ENCODE data around the gene EPHX1.

Gene EPHX1

DNA sequence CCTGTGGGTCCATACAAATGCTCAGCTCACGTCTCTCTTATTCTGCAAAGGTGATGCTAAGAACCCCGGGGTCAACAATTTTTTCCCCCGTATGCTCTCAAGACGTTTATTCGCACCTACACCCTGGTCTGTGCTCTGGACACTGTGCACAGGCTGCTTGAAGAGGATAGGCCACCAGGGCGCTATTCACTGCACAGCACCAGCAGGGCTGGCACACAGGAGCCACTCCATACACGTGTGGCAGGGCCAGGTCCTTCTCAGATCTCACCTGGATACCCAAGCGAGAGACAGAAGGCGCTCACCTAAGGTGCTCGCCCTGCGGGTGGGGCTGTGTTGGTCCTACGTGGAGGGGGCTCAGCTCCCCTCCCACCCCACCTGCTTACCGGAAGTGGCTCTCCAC lies 55.6 kb downstream of the EPHX1 start:
- DNase-seq: no peak

DNA sequence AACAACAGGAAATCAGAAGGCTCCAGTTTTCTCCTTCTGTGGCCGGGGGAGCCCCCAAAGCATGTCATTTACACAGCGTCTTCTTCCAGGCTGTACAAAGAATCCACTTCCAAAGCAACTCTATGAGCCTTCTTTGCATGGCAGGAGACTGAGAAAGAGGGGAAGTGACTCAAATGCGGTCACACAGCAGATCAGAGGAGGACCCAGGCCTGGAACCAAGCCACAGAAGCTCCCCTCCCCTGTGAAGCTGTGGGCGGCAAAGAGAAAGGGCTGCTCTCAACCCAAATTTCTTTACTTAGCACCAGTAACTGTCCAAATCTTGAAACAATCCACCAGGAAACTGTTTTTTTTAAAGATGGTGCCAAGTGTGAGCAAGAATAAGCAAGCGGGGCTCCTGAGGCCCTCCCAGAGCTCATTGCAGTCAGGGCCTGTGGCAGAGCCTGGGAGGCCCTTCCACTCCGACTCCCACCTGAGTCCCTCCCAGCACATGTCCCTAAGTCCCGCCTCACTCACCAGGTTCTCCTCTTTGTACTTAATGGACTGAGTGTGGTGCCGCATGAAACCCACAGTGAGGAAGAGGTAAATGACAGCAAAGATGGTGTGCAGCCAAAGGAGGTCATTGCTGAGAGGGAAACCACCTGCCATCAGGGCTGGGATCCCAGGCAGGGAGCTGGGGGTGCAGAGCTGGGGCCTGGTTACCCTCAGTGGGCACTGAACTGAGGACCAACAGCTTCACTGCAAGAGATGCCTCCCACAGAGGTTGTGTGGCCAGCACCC lies 56.3 kb downstream of the EPHX1 start:
- no peak for DNase-seq

DNA sequence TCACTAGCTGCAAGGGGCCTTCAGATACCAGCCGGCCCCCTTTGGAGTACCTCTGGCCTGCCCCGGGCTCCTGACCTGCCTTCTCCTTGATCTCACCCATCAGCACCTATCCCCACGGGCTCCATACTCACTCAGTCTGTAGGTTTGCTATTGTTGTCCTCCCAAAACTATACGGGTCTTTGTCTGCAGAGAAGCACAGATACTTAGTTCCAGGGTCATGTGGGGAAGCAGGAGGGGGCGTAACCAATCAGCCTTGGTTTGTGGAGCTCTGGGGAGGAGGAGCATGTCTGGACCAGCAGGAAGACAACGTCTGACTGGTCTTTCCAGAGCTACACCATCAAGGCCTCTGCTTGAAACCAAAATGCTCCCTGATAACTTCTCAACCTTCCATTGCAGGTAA lies 57.1 kb downstream of the EPHX1 start:
- no peak for DNase-seq

DNA sequence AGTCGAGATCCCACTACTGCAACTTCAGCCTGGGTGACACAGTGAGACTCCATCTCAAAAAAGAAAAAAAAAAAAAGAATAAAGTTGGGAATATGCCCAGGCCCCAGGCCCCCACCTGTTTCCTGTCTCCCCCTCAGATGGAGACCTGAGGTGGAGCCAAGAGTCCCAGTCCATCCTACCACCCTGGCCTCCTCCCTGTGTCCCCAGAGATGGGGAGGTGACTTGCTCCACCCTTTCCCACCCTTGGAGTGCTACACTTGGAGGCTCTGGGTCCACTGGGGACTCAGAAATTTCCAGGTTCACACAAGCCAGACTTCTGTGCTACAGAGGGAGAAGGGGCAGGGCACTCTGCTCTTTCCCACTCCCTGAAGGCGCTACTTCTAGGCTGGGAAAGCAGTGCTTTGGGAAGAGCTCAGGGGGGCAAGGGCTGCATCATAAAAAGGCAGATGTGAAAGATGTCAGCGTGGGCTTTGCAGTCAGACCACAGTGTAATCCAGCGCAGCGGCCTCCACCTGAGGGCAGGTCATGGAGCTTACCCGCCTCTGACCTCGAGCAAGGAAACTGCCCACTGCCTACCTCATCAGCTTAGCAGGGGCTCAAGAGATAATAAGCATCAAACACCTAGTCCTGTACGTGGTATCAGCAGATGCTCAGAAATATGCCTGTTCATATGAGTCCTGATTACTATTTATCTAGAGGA lies 58.9 kb downstream of the EPHX1 start:
- DNase-seq: peak in 2 of 3 experiments; percentile 27 to 66

DNA sequence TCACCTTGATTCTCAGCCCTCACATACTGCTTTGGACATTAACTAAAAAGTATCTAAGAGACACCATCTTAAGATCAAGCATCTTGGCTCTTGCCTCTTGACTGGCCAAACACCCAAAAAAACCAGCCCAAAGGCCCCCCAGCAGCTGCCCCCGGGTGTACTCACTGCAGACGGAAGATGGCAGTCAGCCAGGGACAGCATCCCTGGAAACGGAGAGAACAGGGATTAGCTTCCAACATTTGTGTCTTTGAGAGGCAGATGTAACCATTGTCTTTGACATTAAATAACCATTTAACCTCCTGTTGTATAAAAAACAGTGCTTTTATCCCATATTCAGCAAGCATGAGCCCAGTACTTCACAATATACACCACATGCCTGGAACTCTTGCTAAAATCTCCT lies 61.0 kb downstream of the EPHX1 start:
- peak in 1 of 3 experiments; percentile 84 for DNase-seq

DNA sequence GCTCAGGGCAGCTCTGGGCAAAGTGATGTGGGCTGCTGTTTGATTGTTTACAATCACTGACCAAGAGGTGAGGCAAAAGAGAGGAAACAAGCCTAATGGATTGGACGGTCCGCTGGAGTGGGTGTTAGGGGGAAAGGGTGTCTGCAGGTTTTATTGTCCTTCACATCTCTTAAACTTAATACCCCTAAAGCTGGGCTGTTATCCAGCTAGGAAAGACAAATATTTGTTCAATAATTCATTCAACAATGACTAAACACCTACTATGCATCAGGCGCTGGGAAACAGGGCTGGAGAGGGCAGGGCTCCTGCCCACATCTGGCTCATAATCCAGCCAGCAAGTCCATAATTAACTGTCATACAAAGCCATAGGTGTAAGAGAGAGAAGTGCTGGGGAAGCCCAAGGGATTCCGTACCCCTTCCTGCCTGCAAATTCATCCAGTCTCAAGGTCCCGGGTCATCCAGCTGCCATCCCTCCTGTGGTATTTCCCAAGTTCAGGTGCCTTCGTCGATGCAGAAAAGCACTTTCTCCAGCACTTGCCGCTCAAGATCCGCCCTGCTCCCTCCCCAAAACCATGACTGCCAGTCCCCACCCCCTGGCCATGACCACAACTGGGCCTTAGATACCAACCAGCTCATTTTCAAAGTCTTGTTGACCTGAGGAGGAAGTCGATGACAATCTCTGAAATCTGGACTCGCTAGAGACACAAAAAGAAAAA lies 61.6 kb downstream of the EPHX1 start:
- peak in 2 of 3 experiments; percentile 67 to 87 for DNase-seq

DNA sequence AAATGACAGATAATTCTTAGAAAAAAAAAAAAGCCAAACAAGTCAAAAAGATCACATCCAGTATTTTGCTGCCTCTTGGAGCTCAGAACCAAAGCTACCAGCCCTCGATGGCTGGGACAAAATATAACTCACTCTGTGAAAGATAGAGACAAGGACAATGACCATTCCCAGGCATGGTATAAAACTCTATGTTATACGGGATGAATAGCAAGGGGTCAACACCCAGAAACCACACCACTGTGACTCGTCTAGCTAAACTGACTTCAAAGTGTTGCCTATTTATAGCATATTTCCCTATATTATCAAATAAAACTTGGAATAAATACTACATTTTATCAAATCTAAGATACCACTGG lies 62.1 kb downstream of the EPHX1 start:
- no peak for DNase-seq

DNA sequence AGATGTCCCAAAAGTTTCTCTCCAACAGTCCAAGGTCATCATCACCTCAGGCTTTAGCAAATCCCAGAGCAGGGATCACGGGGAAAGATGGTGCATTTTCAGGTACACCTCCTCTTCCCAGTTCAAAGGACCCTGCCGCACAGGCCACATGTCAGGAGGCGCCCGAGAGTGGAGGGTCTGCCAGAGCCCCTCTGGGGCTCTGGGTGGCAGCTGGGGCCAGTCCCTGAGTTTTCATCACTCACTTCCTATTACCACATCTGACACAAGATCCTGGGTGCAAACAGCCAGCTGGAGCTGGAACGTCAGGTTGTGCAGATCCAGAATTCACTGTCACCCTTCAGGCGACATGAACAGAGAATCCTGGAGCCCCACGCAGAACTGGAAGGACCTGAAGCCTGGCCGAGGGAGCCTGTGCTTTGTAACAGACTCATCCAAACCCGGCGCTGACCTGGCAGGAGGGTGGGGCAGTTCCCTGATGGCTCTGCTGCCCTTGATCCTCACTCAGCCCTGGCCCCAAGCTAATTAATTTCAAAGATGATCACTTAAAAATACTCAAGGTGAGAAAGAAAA lies 63.4 kb downstream of the EPHX1 start:
- no peak for DNase-seq

DNA sequence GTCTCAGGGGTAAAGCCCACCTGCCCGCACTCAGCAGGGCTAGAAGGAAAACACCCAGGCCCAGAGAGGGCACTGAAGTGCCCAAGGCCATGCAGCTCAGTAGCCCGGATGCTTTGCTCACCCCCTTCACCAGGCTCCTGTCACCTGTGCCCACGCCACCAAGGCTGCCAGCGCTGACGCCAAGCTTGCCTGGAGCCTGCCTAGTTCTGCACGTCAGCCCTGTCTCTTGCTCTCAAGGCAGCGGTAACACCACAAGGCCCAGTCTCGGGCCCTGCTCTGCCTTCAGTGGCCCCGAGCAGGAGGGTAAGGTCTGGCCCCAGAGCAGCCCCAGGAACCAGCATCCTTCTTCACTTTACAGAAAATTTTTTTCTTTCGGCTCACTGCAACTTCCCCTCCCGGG lies 64.5 kb downstream of the EPHX1 start:
- DNase-seq: no peak

DNA sequence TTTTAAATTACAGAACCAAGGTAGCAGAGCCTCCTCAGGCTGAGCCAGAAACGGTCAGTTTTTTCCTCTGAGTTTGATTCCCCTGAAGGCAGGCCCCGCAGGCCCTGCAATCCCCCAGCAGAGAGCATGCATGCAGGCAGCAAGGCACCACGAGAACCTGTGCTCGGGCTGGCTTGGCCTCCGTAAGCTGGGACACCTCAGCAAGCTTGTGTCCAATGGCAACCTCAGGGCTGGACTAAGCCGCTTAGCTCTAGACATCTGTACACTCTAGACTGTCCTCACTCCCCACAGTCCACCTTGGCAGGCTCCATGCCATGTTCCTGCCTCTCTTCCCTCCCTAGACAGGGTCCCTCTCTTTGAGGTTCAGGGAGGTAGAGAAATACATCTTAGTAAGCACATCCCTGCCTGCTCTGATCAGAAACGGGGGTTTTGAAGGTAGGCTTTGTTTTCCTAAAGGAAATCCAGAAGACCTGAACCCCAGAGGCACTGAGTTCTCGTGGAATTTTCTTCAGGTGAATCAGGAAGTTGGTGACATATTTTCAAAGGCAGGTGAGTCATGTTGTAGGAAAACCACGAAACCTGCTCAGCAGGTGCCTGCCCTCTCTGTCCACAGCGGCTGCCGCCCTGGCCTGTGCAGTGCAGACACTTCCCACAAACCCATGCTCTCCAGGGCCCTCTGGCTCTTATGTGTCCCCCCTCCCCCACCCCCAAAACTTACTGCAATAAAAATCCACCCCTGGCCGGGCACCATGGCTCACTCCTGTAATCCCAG lies 65.3 kb downstream of the EPHX1 start:
- DNase-seq: peak in 2 of 3 experiments; percentile 40 to 48

DNA sequence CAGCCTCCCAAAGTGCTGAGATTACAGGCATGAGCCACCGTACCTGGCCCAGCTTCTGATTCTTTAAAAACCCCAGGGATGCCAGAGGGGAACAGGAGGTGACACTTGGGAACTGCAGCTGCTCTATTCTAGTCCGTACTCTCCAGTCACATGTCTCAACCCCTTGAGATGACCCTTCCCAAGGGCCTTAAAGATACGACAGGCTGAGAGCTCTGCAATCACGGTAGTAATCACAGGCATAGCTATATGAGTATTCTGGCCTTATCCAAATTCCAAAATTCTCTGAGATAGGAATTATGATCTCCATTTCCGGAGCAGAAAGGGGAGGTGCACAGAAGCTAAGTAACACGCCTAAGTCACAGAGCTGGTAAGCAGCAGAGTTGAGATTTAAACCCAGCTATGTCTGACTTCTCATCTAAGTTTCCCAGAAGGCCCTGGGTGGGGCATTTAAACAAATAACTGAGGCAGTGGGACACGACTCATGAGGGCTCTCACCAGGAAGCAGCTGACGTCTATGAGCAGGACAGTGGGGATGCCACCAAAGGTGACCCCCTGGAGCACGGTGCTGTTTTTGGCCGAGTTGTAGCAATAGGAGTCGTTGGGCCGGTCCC lies 67.1 kb downstream of the EPHX1 start:
- no peak for DNase-seq

DNA sequence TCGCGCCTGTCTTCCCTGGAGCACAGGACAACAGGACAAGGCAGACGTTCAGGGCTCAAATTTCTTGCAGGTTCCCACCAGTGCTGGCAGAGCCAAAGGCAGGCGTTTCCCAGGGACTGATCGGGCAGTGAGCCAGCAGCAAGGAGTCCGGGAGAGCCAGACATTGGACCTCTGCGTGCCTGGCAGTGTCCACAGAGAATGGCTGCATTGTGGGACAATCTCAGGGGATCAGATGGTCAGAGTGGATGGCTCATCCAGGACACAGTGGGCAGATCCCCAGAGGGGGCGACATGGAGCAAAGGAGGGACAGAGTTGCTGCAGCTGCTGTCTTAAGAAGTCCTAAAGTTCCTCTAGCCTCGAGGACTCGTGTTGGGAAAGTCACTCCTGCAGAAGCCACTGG lies 67.7 kb downstream of the EPHX1 start:
- peak in 1 of 3 experiments; percentile 22 for DNase-seq

DNA sequence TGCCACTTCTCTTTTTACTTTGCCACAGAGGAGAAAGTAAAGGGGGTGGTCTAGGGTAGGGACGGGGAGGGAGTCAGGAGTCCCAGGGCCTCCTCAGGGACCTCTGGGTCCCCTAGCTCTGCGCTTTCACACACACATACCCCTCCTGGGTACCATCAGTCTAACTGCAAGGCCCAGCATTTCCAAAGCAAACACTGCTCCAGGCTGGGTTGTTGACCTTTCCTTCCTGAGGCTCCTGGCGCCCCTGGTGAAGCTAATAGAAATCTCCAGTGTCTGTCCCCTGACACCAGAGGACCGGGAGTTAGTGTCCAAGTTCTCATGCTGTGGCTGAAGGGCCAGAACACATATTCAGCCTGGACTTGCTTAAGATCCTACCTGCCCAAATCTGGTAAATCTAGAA lies 68.4 kb downstream of the EPHX1 start:
- no peak for DNase-seq

DNA sequence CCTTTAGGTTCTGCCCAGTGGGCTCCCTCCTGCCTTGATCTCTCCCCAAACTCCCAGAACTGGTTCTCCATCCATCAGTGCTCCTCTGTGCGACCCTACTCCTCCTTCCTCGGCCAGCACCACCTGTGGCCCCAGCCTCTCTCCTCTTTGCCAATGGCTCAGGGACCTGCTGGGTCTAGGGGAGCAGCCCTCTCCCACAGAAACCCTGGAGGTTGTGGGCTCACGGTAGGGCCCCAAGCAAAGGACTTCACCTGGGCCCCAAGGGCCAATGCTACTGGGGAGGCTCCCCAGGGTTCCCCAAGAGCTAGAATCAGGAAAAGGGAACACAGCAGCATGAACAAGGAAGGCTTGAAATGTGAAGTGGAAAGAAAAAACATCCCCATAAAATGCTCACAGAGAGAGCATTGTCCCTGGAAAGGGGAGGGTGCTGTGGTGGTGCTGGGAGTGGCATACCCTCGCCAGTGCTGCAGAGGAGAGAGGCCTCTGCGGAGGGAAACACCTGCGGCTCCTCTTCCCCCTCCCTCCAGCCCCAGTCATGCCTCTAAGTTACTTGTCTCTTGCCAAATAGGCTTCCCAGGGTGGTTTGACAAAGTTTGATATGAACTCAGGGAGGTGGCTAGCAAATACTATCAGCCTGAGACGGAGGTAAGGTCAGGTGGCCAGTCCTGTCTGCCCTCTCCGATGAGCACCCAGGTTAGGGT lies 69.7 kb downstream of the EPHX1 start:
- DNase-seq: peak in 2 of 3 experiments; percentile 18 to 54

DNA sequence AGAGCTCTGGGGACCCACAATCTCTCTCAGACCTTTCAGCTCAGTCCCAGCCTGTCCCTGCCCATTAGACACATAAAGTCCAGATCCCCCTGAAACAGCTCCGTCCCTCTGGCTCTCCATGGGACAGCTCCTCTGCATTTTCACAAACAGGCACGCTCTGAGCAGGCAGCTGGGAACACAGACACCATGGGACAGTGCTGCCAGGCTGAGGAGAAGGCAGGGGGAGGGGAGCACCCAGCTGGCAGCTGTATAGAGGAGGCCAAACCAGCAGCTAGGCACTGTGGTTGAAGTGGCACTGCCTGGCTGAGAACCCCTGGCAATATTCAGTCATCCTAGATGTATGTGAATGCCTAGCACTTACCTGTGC lies 70.3 kb downstream of the EPHX1 start:
- DNase-seq: peak in 1 of 3 experiments; percentile 42

DNA sequence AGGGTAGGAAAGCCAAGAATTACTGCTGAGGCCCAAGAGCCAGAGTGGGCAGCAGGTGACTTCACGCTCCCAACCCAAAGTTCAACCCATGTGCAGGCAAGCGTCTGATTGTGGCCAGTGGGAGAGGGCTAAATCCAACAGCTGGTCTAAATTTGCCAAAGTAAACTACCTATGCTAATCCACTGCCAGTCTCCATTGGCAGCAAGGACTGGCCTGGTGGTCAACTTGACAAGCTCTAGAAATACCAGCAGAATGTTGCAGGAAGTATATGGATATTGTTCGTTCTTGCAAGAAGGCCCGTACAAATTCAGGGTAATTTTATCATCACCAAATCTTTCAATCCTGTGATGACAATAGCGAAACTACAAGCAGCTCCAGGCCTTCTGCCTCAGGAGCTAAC lies 70.7 kb downstream of the EPHX1 start:
- DNase-seq: no peak

DNA sequence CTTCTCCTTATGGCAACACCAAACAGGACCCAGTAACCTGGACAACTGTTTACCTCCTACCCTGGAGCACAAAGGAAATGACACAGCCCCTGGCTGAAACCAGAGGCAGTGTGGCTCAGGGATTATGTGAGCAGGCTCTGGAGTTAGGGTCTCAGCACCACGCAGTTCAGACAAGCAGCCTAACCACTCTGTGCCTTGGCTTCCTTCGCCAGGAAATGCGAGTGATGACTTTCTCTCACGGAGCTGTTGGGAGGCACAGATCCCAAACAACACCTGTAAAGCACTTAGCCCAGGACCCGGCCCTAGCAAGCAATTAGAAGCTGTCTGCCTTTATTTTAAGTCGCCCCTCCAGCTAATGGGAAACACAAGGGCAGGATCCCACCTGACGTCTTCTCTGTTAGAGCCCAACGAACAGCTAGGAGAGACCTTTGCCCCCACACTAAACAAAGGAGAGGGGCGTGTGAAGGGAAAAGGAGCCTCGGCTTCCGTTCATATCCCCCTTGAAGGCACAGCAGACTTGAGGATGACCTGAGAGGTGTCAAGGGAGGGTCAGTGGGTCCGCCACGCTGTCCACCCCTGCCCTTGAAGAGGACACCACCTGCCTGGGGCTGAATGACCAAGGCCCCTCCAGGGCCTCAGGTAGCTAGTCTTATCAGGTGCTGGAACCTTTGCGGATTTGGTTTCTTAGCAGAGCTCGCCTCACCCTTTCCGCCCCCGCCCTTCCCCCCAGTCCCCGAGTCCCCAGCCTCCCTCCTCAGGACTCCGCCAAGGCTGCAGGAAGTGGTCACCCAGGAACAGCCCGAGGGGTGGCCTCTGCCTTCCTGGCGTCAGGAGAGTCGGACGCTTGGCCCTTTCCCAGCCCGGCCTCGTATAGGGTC lies 71.4 kb downstream of the EPHX1 start:
- DNase-seq: no peak

DNA sequence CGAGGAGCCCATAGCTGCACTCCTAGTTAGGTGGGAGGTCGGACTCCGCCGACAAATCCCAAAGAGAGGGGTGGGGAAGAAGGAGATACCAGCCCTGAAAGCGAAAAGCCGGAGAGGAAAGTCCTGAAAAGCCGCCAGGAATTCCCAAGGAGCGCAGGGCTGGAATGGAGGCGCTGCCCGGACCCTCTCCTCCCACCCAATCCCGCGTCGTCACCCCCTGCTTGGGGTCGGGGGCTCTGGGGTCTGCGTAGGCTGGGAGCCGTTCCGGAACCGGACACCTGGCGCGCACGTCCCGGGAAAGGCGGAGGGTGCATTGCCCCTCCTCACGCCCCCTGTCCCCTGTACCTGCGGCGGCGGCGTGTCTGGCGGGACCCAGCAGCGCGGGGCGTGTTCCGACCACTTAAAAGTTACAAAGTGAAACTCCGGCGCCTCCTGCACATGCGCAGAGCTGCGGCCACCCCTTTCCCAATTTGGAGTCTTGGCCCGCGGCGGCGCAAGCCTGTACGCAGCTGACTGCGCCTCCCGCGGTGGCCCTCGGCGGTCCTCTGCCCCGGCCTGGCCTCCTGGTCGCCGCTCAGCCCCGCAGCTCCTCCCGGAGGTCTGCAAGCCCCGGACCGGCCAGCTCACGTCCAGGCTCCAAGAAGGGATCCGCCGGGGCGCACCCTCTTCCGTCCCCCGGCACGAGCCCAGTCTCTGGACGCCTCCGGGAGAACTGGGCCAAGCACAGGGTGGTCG lies 72.2 kb downstream of the EPHX1 start, which contains the start of gene TMEM63A:
Gene TMEM63A, minus strand, starts transcription at position 422 of the 735 bp plus-strand sequence. CDS start 4,800 bp downstream, outside the sequence.
- DNase-seq: no peak

DNA sequence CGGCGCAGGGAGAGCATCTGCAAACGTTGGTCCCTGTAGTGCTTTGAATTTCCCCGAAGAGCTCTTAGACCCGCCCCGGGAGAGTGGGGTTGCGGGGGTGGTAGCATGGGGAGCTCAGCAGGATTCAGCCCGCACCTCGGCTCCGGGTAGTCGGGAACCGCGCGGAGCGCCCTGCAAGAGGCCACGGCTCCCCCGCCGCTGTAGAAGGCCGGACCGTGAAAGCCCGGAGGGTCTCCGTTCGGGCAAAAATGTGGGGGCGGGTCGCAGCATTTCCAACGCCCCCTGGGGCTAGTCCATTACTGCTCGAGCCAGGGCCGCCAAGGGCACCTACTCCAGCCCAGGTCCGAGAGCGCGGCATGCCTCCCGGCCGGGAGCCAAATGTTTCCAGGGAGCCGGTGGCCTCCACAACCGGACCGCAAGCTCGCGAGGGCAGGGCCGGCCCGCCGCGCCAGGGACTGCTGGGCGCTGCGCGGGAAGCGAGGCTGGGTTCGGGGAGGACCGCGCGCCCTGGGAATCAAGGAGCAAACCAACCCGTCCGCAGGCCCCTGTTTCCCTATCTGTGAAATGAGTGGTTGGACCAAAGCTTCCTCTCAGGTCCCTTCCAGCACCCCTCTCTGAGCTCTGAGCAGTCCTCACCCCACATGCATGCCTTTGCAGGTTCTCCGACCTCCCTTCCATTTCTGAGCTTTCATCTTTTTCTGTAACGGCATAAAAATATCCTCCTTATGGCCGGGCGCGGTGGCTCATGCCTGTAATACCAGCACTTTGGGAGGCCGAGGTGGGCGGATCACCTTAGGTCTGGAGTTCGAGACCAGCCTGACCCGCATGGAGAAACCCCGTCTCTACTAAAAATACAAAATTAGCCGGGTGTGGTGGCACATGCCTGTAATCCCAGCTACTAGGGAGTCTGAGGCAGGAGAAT lies 73.0 kb downstream of the EPHX1 start:
- no peak for DNase-seq
